ENCODE data around the gene TWF1. TPM values are rescaled to one million over a fixed set of nuclear protein-coding genes. Genes with fewer than 3 reads are reported as not detected.

The TWF1 gene
- total and polyA plus RNA-seq, 9 of the 15 experiments (the other 6 are each of a cell fraction or from before 2014, with no cell fraction given), result 10.3 to 29.4 (median 23.4) TPM

- no peaks in the 10 kb centered on the region for H3K9me1 ChIP-seq (ENCODE audit: control insufficient read depth, insufficient read depth, low read length)
- H3K27ac ChIP-seq (ENCODE audit: extremely low read depth, low read depth, low read length), result no peak overlapping the region
- DNase-seq (ENCODE audit: extremely low read depth in 1 of 4, low spot score in 3 of 4) (peak in 2 of 4 experiments; percentile 37 to 39), FAIRE-seq (no peak), ATAC-seq (peak; percentile 93)
- no peak overlapping the region for H3K9ac ChIP-seq (ENCODE audit: insufficient read depth in 1 of 2, low read depth in 2 of 2, low read length in 2 of 2)
- H2AFZ ChIP-seq (ENCODE audit: low read depth, low read length), result no peak overlapping the region
- no TSS peak for BruUV-seq (replicated peaks)
- H3K27me3 ChIP-seq (ENCODE audit: control insufficient read depth in 2 of 2, insufficient read depth in 2 of 2, low read length in 2 of 2), result no peaks in the 10 kb centered on the region
- in situ Hi-C loops (cut with MboI), result loop anchor here (5.0 kb wide), 1 partner anchor 106 kb away; no protein-coding TSS in a partner anchor
- H3K4me3 ChIP-seq, result no peak overlapping the region
- H3K4me2 ChIP-seq (ENCODE audit: insufficient read depth, low read length), result no peak overlapping the region
- H3K9me3 ChIP-seq (replicated peaks; ENCODE audit: control insufficient read depth, insufficient read depth, low read depth, low read length), result no peaks in the 10 kb centered on the region
- no peaks in the 10 kb centered on the region for H3K79me2 ChIP-seq (ENCODE audit: control insufficient read depth, insufficient read depth, low read length)
- H3K36me3 ChIP-seq (ENCODE audit: control insufficient read depth, insufficient read depth, low read length), result peaks cover 65% of the 10 kb centered on the region
- POLR2A ChIA-PET, result interaction anchor here (1.3 kb wide), 1 partner anchor 18 kb away, joined by 5 read pairs; the partner anchor contains the start of genes IRAK4 and PUS7L
- no peaks in the 10 kb centered on the region for H3K4me1 ChIP-seq (replicated peaks in 1 of 2; ENCODE audit: control insufficient read depth in 2 of 2, insufficient read depth in 2 of 2, low read length in 2 of 2)
- CTCF ChIA-PET (ENCODE audit: low intra/inter-chr PET ratio), result interaction anchor here (0.6 to 4.3 kb wide), 2 partner anchors 106 to 1496 kb away, joined by 3 to 44 read pairs; no protein-coding TSS in a partner anchor
- 35% methylated on average over 3 of the region's 3 CpGs for WGBS (ENCODE audit: insufficient coverage, low coverage, missing lambda C conversion rate)
- H4K20me1 ChIP-seq (replicated peaks; ENCODE audit: control insufficient read depth, insufficient read depth, low read length), result no peaks in the 10 kb centered on the region
- intact Hi-C loops (cut with micrococcal nuclease), result loop anchor here (1.0 kb wide), 1 partner anchor 106 kb away; no protein-coding TSS in a partner anchor
- TF ChIP-seq KAT7 (CRISPR knock-in tag; IDR thresholded peaks at IDR 0.05; ENCODE audit: borderline replicate concordance), result no peak
- TF ChIP-seq ZC3H11A (IDR thresholded peaks at IDR 0.05; ENCODE audit: low read depth, low read length), result no peak
- TF ChIP-seq SMC3 (conservative IDR thresholded peaks at IDR 0.05; ENCODE audit: insufficient read depth, low read depth, low read length), result peak; percentile 23; the same call in 1 of the 2 replicates
- peak; percentile 37 for TF ChIP-seq CBFA2T3 (IDR thresholded peaks at IDR 0.05)
- peak; percentile 35; the same call in 1 of the 2 replicates for TF ChIP-seq TCF3 (CRISPR knock-in tag; IDR thresholded peaks at IDR 0.05)
- 0 out of 2 replicates have a peak, but pooled peaks have one; percentile 36 for TF ChIP-seq DEAF1 (CRISPR knock-in tag; IDR thresholded peaks at IDR 0.05)
- peak; percentile 35 to 61 (median 44); a peak in 4 of 6 replicates for TF ChIP-seq CTCF (IDR thresholded peaks at IDR 0.05 in 2 of 3, conservative IDR thresholded peaks at IDR 0.05 in 1 of 3; ENCODE audit: insufficient read depth in 2 of 3, low read depth in 1 of 3, low read length in 3 of 3)
- TF ChIP-seq PHTF2 (CRISPR knock-in tag; IDR thresholded peaks at IDR 0.05), result no peak
- TF ChIP-seq REST (IDR thresholded peaks at IDR 0.05; ENCODE audit: borderline replicate concordance), result peak; percentile 49; the same call in 1 of the 2 replicates
- no peak for TF ChIP-seq REST (CRISPR knock-in tag; IDR thresholded peaks at IDR 0.05; ENCODE audit: low read depth)
- no peak for TF ChIP-seq XRCC3 (IDR thresholded peaks at IDR 0.05)
Observed at GRCh38 chr12:43776498-43776897, 29.6 kb downstream of the TWF1 start.
